NCI-H82 (cell line): ENCODE data around the gene AK9.
A peak's percentile ranks its signal among the peaks of the same experiment; 100 is the strongest.
"Not testable (repeated sequence)": the region's sequence is repeated elsewhere in the genome, so short reads cannot be mapped to it uniquely, and the experiment has no call there.

Experiments used
- DNase-seq: peaks from one replicate; lab custom pipeline; 2025; lab: John Stamatoyannopoulos, UW

AK9 gene

DNA sequence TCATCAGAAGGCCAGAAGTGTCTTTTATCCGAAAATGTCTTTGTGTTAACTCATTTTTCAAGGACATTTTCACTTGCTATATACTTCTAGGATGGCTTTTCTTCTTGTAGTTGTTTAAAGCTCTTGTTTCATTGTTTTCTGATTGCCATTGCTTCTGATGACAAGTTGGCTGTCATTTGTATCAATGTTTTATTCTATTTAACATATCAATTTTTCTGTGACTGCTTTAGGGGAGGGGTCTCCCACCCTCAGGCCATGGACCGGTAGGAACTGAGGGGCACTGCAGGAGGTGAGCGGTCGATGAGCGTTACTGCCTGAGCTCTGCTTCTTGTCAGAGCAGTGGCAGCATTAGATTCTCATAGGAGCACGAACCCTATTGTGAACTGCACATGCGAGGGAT is 65.8 kb downstream of the AK9 start:
- DNase-seq: no peak

DNA sequence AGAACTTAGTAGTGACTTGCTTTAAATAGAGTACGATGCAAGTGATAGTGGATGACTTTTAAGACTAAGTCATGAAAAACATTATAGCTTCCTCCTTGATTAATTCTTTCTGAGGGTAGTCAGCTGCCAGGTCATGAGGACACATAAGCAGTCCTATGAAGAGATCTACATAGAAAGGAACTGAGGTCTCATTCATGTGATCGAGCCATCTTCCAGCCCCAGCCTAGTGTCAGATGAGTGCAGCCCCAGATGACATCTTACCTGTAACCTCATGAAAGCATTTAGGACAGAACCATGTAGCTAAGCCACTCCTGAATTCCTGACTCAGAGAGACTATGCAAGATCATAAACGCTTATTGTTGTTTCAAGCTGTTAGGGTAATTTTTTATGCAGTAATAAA is 67.7 kb downstream of the AK9 start:
- DNase-seq: no peak

DNA sequence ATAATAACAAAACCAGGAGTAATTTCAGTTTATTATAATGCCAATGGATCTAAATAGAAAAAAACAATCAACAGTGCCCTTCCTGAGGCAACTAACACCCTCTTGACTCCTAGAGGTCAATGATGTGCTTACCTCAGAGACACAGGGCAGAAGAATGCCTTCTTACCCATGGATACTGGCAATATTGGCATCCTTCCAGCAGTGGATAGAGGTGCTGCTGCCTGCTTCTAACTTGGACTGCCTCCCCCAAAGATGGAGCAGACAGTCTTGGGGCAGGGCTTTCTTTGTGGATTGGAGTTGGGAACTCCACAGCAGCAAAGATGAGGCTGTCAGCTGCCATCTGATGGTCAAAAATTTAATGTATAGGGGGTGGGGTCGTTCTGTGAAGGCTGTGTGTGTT is 78.7 kb downstream of the AK9 start:
- peak; percentile 30 for DNase-seq

DNA sequence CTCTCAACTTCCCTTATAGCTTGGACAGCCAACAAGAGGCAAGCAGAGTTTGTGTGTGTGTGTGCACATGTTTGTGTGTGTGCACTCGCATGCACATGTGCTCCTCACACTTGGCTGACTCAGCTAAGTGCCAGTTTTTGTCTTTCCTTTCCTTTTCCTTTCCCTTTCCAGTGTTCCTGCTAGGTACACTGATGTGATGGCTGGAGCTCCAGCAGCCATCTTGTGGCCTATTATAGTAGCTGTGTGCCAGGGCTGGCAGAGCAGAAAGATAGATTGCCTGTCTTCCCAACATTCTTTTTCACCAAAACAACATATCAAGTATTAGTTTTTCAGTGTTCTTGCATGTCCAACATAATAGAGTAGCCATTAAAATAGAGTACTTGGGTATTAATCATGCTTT is 79.5 kb downstream of the AK9 start:
- DNase-seq: no peak

DNA sequence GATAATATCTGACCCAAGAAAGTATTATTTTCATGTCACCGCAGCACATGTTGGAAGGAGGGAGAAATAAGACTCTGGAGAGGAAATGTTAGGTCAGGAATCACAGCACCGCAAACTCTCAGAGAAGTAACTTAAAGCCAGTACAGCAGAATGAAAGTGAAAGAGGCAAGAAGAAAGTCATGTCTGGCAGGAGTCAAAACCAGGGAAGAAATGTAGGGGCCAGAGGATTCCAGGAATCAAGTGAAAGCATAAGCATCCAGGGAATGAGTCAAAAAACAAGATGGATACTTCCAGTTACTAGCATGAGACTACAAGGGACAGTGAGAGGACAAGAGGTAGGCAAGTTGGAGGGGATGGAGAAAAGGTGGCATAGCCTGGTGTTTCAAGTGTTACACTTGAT is 80.4 kb downstream of the AK9 start:
- no peak for DNase-seq

DNA sequence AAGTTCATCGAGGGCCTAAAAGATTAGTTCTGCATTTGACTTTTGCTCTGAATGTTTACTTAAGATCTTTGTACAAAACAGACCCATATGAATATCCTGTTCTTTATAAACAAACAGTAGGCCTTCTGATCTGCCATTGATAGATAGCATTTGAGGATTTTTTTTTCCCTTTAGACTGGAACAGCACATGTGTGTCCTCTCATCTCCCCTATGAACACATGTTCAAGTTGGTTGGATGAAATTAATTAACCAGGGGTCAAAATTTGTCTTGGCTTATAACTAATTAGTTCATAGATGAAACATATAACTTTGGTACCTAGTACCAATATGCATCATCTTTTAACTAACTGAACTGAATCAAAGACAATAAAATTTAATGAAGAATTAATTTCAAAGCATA is 81.3 kb downstream of the AK9 start:
- no peak for DNase-seq

DNA sequence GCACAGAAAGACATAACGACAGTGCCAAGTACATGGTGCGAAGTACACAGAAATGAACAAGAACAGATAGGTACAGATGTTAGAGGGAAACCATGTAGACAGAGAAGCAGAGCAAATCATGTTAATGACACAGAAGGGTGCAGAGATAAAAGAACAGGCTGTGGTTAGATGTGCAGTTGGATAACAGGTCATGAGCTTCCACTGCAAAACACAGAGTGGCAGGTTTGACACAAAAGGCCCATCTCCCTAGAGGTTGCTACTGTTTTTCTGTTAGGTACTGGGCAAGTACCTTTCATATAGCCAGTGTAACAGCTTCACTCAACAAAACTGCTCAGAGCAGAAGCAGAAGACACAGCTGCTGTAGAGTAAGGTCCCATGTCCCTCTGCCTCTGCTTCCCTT is 84.6 kb downstream of the AK9 start:
- no peak for DNase-seq

DNA sequence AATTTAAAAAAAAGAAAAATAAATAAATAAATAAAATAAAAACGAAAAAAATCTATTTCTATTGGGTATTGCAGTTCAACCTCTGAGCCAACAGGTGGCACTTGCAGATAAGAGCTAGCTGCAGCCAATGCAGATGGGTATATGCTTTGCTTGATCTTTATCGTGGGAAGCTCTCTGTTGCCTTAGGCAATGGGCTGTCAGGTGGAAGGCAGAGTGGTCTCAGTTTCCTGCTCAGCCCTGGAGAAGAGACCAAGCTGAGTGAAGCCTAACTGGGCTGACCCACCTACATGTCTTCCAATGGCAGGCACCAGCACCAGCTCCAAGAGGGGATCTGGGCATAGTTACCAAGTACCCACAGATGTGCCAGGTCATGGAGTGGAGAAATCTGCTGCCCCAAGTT is 95.0 kb downstream of the AK9 start:
- DNase-seq: peak; percentile 36

DNA sequence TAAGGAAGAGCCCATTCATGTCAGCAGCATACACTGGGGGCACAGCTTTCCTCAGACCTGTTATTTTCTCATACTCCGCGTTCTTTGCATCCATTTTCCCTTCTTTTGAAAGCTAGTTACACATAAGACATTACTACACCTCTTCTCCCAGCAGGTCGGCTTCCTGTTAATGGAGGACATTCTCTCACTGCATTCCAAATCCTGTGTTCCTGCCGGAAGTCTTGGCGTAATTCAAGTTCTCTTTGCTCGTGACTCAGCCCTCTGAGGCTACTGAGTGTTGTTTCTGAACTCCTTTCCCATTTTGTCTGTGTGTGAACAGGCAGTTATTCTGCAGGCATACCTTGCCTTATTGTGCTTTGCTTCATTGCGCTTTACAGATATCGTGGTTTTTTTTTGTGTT is 110.5 kb downstream of the AK9 start:
- no peak for DNase-seq

DNA sequence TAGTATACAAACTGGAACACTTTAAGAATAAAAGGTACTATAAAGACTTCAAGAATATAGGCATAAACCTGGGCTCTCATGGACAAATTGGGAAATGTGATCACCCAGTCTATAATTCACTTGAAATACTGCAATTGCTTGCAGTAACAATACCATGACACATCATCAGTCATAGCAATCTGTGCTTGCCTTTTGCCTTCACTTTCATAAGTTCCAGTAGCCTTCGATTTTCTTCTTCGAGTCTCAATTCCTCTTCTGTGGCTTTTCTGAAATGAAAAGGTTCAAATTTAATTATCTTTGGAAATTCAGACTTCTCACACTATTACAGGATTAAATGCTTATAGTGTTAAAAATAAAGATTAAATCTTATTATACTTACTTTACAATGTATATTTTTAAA is 111.6 kb downstream of the AK9 start:
- DNase-seq: no peak

DNA sequence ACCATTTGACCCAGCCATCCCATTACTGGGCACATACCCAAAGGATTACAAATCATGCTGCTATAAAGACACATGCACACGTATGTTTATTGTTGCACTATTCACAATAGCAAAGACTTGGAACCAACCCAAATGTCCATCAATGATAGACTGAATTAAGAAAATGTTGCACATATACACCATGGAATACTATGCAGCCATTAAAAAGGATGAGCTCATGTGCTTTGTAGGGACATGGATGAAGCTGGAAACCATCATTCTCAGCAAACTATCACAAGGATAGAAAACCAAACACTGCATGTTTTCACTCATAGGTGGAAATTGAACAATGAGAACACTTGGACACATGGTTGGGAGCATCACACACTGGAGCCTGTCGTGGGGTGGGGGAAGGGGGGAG is 121.1 kb downstream of the AK9 start:
- DNase-seq: not testable (repeated sequence)

DNA sequence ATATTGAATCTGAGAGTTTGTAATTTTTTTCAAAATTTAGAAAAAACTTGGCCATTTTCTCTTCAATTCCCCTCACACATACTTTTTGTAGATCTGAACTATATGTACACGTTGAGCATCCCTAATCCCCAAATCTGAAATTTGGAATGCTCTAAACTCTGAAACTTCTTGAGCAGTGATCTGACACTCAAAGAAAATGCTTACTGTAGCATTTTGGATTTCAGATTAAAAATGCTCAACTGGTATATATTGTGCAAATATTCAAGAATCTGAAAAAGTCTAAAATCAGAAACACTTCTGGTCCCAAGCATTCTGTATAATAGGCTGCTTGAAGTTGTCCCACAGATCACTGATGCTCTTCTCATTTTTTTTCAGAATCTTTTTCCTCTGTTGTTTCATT is 129.2 kb downstream of the AK9 start:
- DNase-seq: no peak

DNA sequence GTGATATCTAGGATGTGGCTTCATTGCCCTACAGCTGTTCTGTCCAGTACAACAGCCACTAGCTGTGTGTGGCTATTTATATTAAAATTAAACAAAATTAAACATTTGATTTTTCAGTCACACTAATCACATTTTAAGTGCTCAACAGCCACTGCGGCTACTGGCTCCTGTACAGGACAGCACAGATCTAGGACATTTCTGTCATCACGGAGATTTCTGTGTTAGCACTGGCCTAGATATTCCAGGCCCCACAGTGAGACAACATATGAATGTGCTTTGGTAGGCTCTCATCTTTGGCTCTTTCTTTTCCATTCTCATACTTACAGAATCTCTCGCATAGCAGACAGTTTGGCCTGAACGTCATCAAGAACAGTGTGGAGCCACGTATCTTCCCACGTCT is 159.6 kb downstream of the AK9 start:
- no peak for DNase-seq

DNA sequence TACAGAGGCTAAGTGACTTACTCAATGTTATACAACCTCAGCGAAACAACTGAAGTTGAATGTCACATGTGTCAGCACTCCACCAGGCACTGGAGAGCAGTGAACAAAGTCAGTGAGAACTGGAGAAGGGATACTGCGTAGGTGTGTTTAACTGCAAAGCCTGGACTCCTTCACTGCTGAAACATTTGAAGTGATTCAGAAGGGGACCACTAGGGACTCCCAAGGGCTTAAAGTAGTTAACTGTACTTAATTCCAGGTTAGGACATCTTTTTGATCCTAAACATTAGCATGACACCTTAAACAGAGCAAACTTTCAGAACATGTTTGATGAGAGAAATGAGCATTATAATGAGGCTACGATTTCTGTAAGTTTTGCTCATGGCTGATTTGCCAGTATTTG is 163.0 kb downstream of the AK9 start:
- DNase-seq: peak; percentile 68

DNA sequence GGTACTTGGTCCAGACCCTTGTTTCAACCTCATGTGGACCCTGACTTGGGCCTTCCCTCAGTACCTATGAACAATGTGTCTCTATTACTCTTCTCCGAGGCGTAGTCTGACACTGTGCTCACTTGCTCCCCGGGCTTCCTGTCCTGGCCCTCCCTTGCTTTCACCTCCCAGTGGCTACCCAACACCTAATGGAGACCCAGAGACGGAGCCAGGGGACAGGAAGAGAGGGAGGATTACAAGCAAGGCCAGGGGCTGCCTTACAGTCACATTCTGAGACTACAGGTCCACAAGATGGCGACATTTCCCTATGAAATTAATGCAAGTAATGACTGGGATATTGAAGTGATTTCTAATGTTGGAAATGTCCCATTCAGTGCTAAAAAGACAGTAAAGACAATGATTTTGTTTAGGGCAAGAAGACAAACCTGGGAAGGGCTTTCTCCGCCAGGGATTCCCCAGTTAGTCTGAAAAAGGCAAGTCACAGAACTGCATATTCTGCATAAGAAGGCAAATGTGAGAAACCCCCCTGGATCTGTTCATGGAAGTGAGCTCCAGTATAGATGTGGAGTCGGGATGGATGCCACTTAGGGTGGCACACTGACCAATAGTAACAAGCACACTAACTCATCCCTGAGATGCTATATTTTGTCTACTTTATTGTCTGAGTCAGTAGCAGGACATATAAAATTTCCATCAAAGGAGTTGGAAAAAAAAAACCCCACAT is 163.9 kb downstream of the AK9 start:
- peak; percentile 90 for DNase-seq

DNA sequence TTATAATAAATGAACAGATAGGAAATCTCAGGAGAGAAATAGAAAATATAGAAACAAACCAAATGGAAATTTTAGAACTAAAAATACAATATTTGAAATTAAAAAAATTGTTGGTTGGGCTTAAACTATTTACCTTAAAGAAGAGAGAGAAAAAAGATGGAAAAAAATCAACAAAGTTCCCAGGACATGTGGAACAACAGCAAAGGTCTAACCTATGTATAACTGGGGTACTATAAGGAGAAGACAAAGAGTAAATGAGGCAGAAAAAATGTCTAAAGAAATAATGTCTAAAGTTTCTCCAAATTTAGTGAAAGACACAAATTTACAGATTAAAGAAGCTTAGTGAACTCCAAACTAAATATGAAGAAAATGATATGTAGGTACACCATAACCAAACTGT is 166.9 kb downstream of the AK9 start:
- no peak for DNase-seq

DNA sequence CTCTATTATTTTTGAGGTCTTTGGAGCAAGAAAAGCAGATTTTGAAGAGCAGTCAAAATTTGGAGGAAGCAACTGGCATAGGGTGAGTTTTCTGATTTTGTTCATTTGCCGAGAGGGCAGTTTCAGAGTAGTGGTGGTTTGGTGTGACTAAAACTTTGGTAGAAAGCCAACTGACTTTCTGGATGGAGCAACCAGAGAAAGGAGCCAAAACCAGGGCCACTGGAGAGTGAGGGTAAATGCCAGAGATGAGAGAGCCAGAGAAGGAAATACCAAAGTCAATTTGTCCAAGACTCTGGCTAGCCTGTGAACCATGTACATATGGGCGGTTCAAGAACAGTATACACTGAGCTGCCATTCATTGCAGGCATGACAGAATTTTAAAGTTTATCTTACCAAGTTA is 167.5 kb downstream of the AK9 start:
- DNase-seq: no peak

DNA sequence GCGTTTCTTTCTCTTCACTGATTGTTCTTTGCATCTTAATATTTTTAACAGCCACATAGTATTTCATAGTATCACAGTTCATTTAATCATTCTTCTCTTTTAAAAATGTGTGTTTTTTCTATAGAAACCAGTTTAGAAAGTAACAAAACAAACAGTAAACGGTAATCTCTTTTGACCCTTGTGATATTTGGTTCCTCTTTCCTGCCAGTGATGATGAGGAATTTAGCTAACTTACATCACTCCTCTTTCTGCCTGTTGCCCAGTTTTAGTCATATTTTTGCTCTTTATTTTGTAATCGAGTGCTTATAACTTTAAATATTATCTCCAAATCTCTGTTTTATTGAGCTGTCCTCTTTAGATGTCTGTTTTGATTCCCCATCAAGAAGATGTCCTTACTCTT is 169.9 kb downstream of the AK9 start:
- no peak for DNase-seq

DNA sequence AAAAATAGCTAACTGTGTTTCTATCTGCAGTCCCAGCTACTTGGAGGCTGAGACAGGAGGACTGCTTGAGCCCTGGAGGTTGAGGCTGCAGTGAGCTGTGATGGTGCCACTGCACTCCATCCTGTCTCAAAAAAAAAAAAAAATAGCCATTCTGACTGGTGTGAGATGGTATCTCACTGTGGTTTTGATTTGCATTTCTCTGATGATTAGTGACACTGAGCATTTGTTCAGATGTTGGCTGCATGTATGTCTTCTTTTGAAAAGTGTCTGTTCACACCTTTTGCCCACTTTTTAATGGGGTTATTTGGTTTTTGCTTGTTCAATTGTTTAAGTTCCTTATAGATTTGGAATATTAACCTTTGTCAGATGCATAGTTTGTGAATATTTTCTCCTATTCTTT is 171.4 kb downstream of the AK9 start:
- DNase-seq: not testable (repeated sequence)

DNA sequence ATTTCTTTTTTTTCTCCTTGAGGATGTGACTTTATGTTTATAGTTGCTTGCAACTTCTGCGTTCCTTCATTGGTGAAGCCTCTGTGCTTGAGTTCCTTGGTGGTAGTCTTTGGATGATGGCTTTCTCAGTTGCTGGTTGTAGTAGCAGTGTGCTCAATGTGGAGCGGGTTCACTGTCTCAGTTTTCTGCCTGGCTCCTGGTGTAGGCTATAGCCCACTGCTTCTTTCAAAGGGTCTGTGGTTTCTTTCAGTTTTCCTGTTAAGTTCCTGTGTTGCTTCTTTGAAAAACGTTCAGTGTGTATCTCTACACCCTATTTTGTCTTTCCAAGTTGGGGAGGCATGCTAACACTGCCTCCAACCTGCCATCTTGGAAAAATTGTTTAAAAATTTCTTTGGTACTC is 174.1 kb downstream of the AK9 start:
- no peak for DNase-seq

DNA sequence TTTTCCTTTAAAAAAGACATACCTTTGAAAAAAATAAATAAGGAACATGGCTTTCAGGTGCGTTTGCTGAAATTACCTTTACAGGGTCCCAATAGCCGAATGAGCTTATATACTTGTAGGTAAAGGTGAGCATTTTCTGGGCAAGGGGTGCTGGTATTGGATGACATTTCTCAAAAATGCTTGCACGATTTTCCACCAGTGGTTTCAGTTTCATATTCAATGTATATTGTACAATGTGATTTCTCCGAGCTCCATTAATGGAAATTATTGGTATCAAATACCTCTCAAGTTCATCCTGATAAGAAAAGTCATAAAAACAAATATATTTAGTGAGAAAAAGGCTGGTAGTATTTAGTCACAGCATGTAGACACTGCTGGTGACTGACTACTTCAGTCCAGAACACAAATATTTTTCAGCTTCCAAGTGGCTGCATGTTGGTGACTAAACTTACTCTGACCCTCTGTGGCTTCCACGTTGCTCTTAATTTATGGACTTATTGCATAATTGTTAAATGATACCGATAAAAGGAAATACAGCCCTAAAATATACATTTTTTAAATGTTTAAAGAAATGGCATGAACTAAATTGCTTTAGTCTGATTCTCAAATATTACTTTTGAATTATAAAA is 175.1 kb downstream of the AK9 start:
- DNase-seq: no peak

DNA sequence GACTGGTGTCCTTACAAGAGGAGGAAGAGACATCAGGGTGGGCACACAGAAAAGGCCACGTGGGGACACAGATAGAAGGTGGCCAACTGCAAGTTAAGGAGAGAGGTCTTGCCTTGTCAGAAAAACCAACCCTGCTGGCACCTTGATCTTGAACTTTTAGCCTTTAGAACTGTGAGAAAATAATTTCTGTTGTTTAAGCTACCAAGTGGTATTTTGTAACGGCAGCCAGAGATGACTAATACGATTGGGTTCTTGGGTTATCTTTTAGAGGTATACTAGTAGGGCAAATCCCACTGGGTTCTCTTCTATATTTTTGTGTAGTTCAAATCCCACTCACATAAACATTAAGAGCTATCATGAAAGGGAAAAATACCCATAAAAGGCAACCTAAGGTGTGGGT is 176.1 kb downstream of the AK9 start:
- DNase-seq: no peak

DNA sequence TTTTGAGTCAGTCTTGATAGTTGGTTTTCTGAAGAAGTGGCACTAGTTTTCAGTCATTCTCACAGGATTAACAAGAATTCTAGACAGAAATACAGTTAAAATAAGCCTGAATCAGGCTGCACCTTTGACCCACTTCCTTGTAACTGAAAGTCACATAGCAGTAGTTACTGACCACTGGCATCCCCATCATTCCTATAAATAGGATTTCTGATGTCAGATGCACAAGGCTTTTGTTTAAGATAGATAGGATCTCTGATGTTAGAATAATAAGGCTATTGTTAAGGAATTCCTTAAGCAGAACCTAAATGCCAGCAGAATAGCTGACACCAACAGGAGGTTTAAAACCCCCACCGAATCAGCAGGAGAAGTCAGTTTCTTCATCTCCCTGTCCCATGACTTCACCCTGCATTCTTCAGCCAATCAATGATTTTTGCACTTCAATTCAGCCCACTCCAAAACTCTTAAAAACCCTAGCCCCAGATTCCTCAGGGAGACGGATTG is 177.4 kb downstream of the AK9 start:
- DNase-seq: no peak

DNA sequence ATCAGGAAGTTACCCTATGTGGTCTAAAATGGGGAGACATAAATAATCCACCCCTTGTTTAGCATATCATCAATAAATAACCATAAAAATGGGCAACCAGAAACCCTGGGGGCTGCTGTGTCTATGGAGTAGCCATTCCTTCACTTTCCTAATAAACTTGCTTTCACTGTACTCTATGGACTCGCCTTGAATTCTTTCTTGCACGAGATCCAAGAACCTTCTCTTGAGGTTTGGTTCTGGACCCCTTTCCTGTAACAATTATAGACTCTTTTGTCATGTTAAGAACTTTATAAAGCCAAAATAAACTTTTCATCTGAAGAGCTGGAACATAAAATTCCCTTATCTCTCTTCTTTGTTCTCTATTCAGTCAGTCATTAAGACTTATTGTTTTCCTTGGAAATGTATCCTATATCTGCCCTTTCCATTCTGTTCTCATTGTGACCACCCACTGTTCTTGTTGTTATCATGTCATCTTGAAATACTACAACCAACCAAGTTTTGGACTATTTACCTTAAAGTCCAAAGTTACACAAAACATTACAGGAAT is 178.7 kb downstream of the AK9 start:
- no peak for DNase-seq
